Endothelial cell of umbilical vein (primary cell): ENCODE results near the gene MB21D2.

Source experiments
- CTCF ChIP-seq, 2 donors: IDR thresholded peaks; 1 replicate in 1 of 2; 2 replicates in 1 of 2; pipeline ENCODE4 v1.5.1; 2011; ENCODE audit warnings: low read length in 2 of 2, mild to moderate bottlenecking in 2 of 2, moderate library complexity in 2 of 2, control low read depth in 1 of 2, inconsistent platforms in 1 of 2, low read depth in 1 of 2; ENCODE audit not compliant: insufficient read depth in 1 of 2; ENCODE audit errors: extremely low read depth in 1 of 2
- EZH2 ChIP-seq: IDR thresholded peaks from 2 replicates; pipeline ENCODE4 v1.6.1; 2012; ENCODE audit warnings: borderline replicate concordance, low read depth, mild to moderate bottlenecking, moderate library complexity, low read length, inconsistent platforms; ENCODE audit not compliant: severe bottlenecking
- FOS ChIP-seq: IDR thresholded peaks from 2 replicates; pipeline ENCODE4 v1.6.1; 2011; ENCODE audit warnings: mild to moderate bottlenecking, low read length, moderate library complexity, borderline replicate concordance; ENCODE audit not compliant: insufficient read depth
- JUN ChIP-seq: IDR thresholded peaks from 2 replicates; pipeline ENCODE4 v1.6.1; 2011; ENCODE audit warnings: borderline replicate concordance, low read depth; ENCODE audit not compliant: insufficient read length, insufficient read depth
- MAX ChIP-seq: IDR thresholded peaks from 2 replicates; pipeline ENCODE4 v1.6.1; 2011; ENCODE audit not compliant: insufficient read depth, insufficient read length
- POLR2A ChIP-seq: IDR thresholded peaks from 2 replicates; pipeline ENCODE4 v1.6.1; 2012; ENCODE audit warnings: low read depth, mild to moderate bottlenecking, control low read depth, low read length
- POLR2AphosphoS5 ChIP-seq: IDR thresholded peaks from 2 replicates; pipeline ENCODE4 v1.6.1; 2012; ENCODE audit warnings: low read depth, mild to moderate bottlenecking, control low read depth, low read length, moderate library complexity; ENCODE audit not compliant: insufficient read depth

- TF ChIP-seq CTCF (IDR thresholded peaks at IDR 0.05; ENCODE audit: extremely low read depth in 1 of 2, insufficient read depth in 1 of 2, low read depth in 1 of 2, low read length in 2 of 2) (no peak), POLR2AphosphoS5 (no peak), JUN (no peak), POLR2A (no peak), EZH2 (no peak), MAX (no peak), FOS (no peak)
Observed at GRCh38 chr3:192830291-192831110, 87.2 kb downstream of the MB21D2 start.
